WTC11 (cell line): ENCODE data around the gene MARK2.

Experiments used
- CREB1 ChIP-seq: sonication (generic); formaldehyde crosslinking; IDR thresholded peaks from 2 replicates; pipeline ENCODE4 v1.8.0; 2023; ENCODE audit warnings: mild to moderate bottlenecking, missing genetic modification reagents
- GRHL2 ChIP-seq: fragments of 250-450 bp; sonication (Bioruptor Pico); IDR thresholded peaks from 2 replicates; pipeline ENCODE4 v1.8.0; 2022; ENCODE audit warnings: mild to moderate bottlenecking, moderate library complexity; ENCODE audit not compliant: insufficient replicate concordance, severe bottlenecking
- JUN ChIP-seq: sonication (generic); formaldehyde crosslinking; IDR thresholded peaks from 2 replicates; pipeline ENCODE4 v1.8.0; 2023; ENCODE audit warnings: mild to moderate bottlenecking, missing genetic modification reagents
- NFYB ChIP-seq: sonication (generic); formaldehyde crosslinking; conservative IDR thresholded peaks from 2 replicates; pipeline ENCODE4 v1.8.0; 2022; ENCODE audit warnings: low read depth, missing genetic modification reagents
- TEAD1 ChIP-seq: sonication (generic); formaldehyde crosslinking; IDR thresholded peaks from 2 replicates; pipeline ENCODE4 v1.8.0; 2022; ENCODE audit warnings: mild to moderate bottlenecking, missing genetic modification reagents
- USF2 ChIP-seq: sonication (generic); formaldehyde crosslinking; IDR thresholded peaks from 2 replicates; pipeline ENCODE4 v1.8.1; 2023; ENCODE audit warnings: mild to moderate bottlenecking, missing genetic modification reagents, moderate library complexity
- ZNF416 ChIP-seq: fragments of 250-450 bp; sonication (Bioruptor Pico); IDR thresholded peaks from 2 replicates; pipeline ENCODE4 v1.9.0; 2021; ENCODE audit warnings: mild to moderate bottlenecking, inconsistent platforms
- ZSCAN18 ChIP-seq: fragments of 250-450 bp; sonication (Bioruptor Pico); IDR thresholded peaks from 2 replicates; pipeline ENCODE4 v2.1.2; 2022; ENCODE audit warnings: mild to moderate bottlenecking, moderate library complexity
- TF ChIP-seq, protein P1 (sequence below): fragments of 200-600 bp; IDR thresholded peaks from 2 replicates; pipeline ENCODE4 v1.8.0; 2022; ENCODE audit warnings: antibody characterized with exemption
- TF ChIP-seq, protein P2 (sequence below): sonication (generic); formaldehyde crosslinking; IDR thresholded peaks from 2 replicates; pipeline ENCODE4 v1.8.1; 2023; ENCODE audit warnings: mild to moderate bottlenecking, moderate library complexity, missing genetic modification reagents
- TF ChIP-seq, protein P3 (sequence below): sonication (generic); formaldehyde crosslinking; conservative IDR thresholded peaks from 2 replicates; pipeline ENCODE4 v1.8.1; 2022; ENCODE audit warnings: mild to moderate bottlenecking, missing genetic modification reagents

- TF ChIP-seq, protein P1, sequence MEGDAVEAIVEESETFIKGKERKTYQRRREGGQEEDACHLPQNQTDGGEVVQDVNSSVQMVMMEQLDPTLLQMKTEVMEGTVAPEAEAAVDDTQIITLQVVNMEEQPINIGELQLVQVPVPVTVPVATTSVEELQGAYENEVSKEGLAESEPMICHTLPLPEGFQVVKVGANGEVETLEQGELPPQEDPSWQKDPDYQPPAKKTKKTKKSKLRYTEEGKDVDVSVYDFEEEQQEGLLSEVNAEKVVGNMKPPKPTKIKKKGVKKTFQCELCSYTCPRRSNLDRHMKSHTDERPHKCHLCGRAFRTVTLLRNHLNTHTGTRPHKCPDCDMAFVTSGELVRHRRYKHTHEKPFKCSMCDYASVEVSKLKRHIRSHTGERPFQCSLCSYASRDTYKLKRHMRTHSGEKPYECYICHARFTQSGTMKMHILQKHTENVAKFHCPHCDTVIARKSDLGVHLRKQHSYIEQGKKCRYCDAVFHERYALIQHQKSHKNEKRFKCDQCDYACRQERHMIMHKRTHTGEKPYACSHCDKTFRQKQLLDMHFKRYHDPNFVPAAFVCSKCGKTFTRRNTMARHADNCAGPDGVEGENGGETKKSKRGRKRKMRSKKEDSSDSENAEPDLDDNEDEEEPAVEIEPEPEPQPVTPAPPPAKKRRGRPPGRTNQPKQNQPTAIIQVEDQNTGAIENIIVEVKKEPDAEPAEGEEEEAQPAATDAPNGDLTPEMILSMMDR, result no peak
- TF ChIP-seq TEAD1 (no peak), ZNF416 (CRISPR knock-in tag) (no peak), JUN (CRISPR knock-in tag) (no peak), NFYB (no peak), GRHL2 (CRISPR knock-in tag) (no peak), ZSCAN18 (CRISPR knock-in tag) (no peak), USF2 (CRISPR knock-in tag) (no peak), CREB1 (CRISPR knock-in tag) (no peak)
- TF ChIP-seq, protein P2, sequence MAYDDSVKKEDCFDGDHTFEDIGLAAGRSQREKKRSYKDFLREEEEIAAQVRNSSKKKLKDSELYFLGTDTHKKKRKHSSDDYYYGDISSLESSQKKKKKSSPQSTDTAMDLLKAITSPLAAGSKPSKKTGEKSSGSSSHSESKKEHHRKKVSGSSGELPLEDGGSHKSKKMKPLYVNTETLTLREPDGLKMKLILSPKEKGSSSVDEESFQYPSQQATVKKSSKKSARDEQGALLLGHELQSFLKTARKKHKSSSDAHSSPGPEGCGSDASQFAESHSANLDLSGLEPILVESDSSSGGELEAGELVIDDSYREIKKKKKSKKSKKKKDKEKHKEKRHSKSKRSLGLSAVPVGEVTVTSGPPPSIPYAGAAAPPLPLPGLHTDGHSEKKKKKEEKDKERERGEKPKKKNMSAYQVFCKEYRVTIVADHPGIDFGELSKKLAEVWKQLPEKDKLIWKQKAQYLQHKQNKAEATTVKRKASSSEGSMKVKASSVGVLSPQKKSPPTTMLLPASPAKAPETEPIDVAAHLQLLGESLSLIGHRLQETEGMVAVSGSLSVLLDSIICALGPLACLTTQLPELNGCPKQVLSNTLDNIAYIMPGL (CRISPR knock-in tag), result no peak
- TF ChIP-seq, protein P3, sequence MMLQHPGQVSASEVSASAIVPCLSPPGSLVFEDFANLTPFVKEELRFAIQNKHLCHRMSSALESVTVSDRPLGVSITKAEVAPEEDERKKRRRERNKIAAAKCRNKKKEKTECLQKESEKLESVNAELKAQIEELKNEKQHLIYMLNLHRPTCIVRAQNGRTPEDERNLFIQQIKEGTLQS (CRISPR knock-in tag), result no peak
Observed at GRCh38 chr11:63872800-63873197, 33.9 kb downstream of the MARK2 start.
